ENCODE results near the gene SPATA31D4. TPM values are rescaled to one million over a fixed set of nuclear protein-coding genes. Genes with fewer than 3 reads are reported as not detected.

SPATA31D4 gene
- total RNA-seq, 4 donors from 2014 or later = not detected

GRCh38 chr9:81955625-81956024 is 27.4 kb downstream of the SPATA31D4 start:
- Histone ChIP-seq H3K27ac (no peak overlapping the region), H3K4me1 (no peaks in the 10 kb centered on the region), H3K27me3 (no peaks in the 10 kb centered on the region), H3K9me3 (no peaks in the 10 kb centered on the region), H3K36me3 (no peaks in the 10 kb centered on the region), H3K4me3 (no peak overlapping the region)
- no peak for TF ChIP-seq POLR2A (IDR thresholded peaks at IDR 0.05)
- TF ChIP-seq CTCF (IDR thresholded peaks at IDR 0.05 in 4 of 5, conservative IDR thresholded peaks at IDR 0.05 in 1 of 5) = no peak
- ATAC-seq = no peak
- intact Hi-C loops (cut with DNase I; ENCODE audit: low total_unique reads) = no loop called here
- in situ Hi-C loops (cut with MboI; ENCODE audit: low sequenced_read_pairs in 4 of 4) = no loop called here
- no peak for DNase-seq

GRCh38 chr9:81964218-81965171 is 36.3 kb downstream of the SPATA31D4 start:
- Histone ChIP-seq H3K36me3 (no peaks in the 10 kb centered on the region), H3K4me3 (no peak overlapping the region), H3K27me3 (no peaks in the 10 kb centered on the region), H3K27ac (no peak overlapping the region), H3K4me1 (no peaks in the 10 kb centered on the region), H3K9me3 (no peaks in the 10 kb centered on the region)
- no peak for ATAC-seq
- in situ Hi-C loops (cut with MboI; ENCODE audit: low sequenced_read_pairs in 4 of 4) = no loop called here
- TF ChIP-seq CTCF (IDR thresholded peaks at IDR 0.05 in 4 of 5, conservative IDR thresholded peaks at IDR 0.05 in 1 of 5) (no peak), POLR2A (IDR thresholded peaks at IDR 0.05) (no peak)
- intact Hi-C loops (cut with DNase I; ENCODE audit: low total_unique reads) = no loop called here
- no peak for DNase-seq

GRCh38 chr9:81968026-81968425 is 39.8 kb downstream of the SPATA31D4 start:
- Histone ChIP-seq H3K36me3 (no peaks in the 10 kb centered on the region), H3K27ac (no peak overlapping the region), H3K4me3 (no peak overlapping the region), H3K27me3 (no peaks in the 10 kb centered on the region), H3K4me1 (no peaks in the 10 kb centered on the region), H3K9me3 (no peaks in the 10 kb centered on the region)
- in situ Hi-C loops (cut with MboI; ENCODE audit: low sequenced_read_pairs in 4 of 4) = no loop called here
- intact Hi-C loops (cut with DNase I; ENCODE audit: low total_unique reads) = no loop called here
- DNase-seq (no peak), ATAC-seq (no peak)
- TF ChIP-seq CTCF (IDR thresholded peaks at IDR 0.05 in 4 of 5, conservative IDR thresholded peaks at IDR 0.05 in 1 of 5) = no peak

GRCh38 chr9:81969971-81970370 is 41.7 kb downstream of the SPATA31D4 start:
- H3K27me3 ChIP-seq = no peaks in the 10 kb centered on the region
- DNase-seq (no peak), ATAC-seq (no peak)
- no peaks in the 10 kb centered on the region for H3K9me3 ChIP-seq
- H3K4me1 ChIP-seq = peaks cover 0 to 7% of the 10 kb centered on the region in 2 donors
- no peak for TF ChIP-seq CTCF (IDR thresholded peaks at IDR 0.05 in 4 of 5, conservative IDR thresholded peaks at IDR 0.05 in 1 of 5)
- no peak for TF ChIP-seq POLR2A (IDR thresholded peaks at IDR 0.05)
- intact Hi-C loops (cut with DNase I; ENCODE audit: low total_unique reads) (no loop called here), in situ Hi-C loops (cut with MboI; ENCODE audit: low sequenced_read_pairs in 4 of 4) (no loop called here)
- no peaks in the 10 kb centered on the region for H3K36me3 ChIP-seq
- H3K27ac ChIP-seq = no peak overlapping the region
- H3K4me3 ChIP-seq = no peak overlapping the region
